Ishikawa (cell line): Measurements from ENCODE around the gene KDM8.

Experiments
- EP300 ChIP-seq: IDR thresholded peaks from 2 replicates; pipeline ENCODE4 v1.6.1; 2012; ENCODE audit warnings: borderline replicate concordance
- FOXM1 ChIP-seq: IDR thresholded peaks from 2 replicates; pipeline ENCODE4 v1.6.1; 2012; ENCODE audit warnings: low read depth, borderline replicate concordance
- REST ChIP-seq: IDR thresholded peaks from 2 replicates; pipeline ENCODE4 v1.6.1; 2012; ENCODE audit warnings: low read depth, mild to moderate bottlenecking
- ZBTB7A ChIP-seq: IDR thresholded peaks from 2 replicates; pipeline ENCODE4 v1.6.1; 2012; ENCODE audit warnings: low read depth

GRCh38 chr16:27234171-27234570 is 30.8 kb downstream of the KDM8 start:
- TF ChIP-seq REST (no peak), FOXM1 (no peak), ZBTB7A (no peak), EP300 (no peak)
